ENCODE measurements around the gene HOXD10.

Gene HOXD10

DNA sequence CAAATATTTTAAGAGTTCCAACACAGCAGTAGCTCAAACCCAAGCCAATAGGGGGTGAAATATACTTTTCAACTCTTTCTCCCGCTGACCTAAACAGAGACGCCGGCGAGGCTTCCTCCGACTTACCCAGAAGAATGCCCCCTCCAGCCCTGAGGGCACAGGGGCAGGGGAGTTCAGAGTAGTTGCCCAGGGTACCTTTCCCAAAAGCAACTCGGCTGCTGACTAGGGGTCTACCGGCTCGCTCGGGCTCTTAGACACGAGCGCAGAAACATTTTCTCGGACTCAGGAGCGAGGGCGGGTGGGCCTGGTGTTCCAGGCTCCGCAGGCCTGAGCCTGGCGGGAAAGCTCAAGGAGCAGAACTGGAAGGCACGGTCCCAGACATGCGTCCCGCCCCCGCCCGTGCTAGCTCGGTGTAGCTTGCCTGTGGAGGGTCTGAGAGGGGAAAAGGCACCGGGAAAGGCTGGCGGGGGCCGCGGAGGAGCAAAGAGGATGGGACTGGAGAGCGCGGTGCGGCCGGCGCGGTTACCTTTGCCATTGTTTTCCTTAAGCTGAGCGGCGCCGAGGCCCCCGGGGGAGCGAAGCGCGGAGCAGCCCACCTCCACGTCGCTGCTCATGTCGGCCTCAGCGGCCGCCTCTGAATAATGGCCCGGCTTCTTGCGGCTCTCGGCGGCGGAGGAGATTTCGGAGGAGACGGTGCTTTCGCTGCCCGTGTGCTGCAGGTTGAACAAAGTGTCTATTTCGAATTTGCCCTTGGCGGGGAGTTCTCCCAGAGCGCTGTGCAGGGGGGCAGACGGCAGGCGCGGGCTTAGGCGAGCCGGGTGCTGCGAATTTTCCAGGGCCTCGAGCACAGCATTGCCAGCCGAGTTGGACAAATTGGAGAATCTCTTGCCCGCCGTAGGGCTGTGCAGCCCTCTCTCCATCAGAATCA is 33.5 kb upstream of the HOXD10 start:
- peak; percentile 25 to 35 for DNase-seq

DNA sequence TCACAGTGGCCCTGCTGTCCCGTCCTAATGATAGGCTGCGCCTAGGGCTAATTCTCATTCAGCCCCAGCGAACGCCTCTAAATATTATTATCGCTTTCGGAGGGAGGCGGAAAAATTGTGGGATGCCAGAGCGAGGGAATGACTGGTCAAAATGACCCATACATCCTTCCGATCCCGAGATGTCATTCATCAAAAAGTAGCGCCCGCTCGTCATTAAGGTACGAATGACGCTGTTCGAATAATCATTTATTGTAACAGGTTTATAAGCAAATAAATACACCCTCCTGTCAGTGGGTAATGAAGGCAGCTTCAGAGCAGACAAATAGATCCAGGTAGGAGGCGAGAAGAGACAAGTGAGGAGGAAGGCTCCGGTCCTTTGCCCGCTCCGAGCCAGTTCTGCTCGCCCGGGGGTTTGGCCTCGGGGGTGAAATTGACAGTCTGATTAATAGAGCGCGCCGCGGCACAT is 32.7 kb upstream of the HOXD10 start, which contains the start of gene EVX2:
Gene EVX2 (minus strand): TSS at position 167 of the 466 bp plus-strand sequence. CDS start 186 bp downstream, outside the sequence.
- peak in 1 of 2 experiments; percentile 29 for DNase-seq

DNA sequence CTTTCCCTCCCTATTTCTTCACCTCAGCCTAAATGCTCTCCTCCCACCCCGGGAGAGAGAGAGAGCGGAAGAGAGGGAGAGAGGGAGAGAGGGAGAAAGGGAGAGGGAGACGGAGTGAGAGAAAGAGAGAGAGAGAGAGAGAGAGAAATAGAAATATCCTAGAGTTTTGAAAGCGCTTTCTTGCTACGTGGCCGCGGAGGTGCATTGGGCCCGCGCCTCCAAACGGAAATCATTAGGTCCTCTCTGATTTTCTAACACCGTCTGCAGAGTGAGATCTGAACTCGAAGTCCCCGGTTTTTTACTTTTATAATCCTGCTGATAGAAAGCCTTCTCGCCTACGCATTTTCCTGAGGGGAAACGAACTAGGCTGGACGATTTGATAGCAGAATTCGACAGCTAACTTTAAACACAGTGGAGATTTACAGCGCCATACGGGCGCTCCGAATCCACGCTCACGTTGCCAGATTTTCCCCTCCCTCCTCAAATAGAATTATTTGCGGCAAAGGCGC is 31.9 kb upstream of the HOXD10 start:
- peak; percentile 27 to 55 for DNase-seq

- peak in 1 of 2 experiments; percentile 55 for DNase-seq
Observed at GRCh38 chr2:176085120-176085788, 31.3 kb upstream of the HOXD10 start.

GRCh38 chr2:176085861-176086771 is 30.5 kb upstream of the HOXD10 start:
- DNase-seq: peak; percentile 39 to 71

DNA sequence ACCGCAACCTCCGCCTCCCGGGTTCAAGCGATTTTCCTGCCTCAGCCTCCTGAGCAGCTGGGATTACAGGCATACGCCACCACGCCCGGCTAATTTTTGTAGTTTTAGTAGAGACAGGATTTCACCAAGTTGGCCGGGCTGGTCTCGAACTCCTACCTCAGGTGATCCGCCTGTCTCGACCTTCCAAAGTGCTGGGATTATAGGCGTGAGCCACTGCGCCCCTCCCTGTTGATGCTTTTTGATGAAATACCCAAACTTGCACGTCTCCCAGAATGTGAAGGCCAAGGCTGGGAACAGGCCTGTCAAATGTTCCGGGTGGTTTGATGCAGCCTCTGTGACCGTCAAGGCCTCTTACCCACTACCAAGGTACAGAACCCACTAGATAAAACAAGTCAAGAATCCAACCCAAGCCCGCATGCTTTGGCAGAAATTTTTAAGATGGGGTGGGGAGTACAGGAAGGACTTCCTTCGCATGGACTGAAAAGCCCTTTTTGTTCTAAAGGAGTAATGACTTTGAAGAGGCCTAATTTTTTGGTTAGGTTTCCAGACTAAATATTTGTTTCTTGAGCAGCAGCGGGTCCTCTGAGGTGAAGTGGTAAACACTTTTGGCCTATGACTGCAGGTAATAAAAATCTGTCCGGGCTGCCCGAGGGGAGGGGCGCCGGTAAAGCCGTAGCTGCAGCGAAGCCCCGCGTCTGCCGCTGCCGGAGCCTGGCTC is 29.1 kb upstream of the HOXD10 start:
- no peak for DNase-seq

GRCh38 chr2:176088048-176088936 is 28.3 kb upstream of the HOXD10 start:
- peak; percentile 40 to 76 for DNase-seq

DNA sequence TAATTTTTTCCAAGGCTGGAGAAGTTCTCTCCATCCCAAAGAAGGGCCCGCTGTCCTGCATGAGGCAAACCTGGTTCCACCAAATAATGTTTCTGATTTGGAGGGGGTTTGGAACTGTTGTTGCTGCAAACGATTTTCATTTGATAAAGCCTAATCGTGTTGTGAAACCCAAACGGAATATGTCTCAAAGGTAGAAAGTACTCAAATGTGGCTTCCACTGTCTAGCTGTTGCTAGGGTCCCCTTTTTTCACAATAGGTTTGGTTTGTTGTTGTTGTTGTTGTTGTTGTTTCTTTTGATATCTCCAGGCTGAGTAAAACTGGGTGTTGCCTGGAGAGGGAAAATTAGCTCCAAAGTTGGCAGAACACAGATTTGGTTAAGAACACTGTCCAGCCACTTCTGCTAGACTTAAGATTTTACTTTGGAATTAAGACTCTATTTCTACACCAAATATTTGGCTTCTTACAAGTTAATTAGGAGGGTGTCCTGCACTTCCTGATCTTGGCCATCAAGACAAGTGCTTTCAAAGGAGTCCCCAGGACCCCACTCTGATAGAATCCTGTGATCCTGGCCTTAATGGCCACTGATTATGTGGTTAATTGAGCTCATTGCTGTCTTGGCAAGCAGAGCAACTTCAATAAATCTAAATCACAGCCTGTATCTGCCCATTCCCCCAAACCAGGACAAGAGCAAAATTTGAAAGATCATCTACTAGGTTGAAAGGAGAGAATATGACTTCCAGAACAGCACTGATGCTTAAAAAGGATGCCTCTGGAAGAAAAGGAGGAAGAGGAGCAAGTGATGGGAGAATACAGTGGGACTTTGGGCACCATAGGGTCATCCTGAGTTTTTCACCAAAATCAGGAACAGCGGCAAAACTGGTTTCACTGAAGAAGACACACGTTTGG is 27.4 kb upstream of the HOXD10 start:
- no peak for DNase-seq

DNA sequence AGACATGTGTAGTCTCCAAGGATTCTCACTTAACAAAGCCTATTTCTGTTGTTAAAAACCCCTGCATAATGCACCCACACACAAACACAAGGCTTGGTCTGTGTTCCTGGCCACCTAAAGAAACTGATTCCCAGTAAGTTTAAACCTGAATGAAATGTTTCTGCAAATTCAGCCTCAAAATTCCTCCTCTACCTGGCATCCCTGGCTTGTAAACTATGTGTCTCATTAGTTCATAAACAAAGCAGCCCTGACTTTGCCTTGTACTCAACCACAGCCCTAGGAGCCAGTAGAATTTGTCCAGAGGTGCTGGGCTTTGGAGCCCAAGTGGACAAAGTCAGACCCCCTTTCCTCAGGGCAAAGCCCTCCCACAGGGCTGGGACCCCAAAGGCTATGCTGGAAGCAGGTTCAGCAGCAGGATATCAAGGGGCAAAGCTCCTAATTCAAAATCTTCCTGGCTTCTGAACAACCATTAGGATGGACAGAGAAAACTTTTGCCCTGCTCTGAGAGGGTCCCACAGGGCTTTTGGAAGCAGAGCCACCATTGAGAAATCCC is 26.7 kb upstream of the HOXD10 start:
- no peak for DNase-seq

GRCh38 chr2:176090862-176091261 is 25.7 kb upstream of the HOXD10 start:
- DNase-seq: no peak

DNA sequence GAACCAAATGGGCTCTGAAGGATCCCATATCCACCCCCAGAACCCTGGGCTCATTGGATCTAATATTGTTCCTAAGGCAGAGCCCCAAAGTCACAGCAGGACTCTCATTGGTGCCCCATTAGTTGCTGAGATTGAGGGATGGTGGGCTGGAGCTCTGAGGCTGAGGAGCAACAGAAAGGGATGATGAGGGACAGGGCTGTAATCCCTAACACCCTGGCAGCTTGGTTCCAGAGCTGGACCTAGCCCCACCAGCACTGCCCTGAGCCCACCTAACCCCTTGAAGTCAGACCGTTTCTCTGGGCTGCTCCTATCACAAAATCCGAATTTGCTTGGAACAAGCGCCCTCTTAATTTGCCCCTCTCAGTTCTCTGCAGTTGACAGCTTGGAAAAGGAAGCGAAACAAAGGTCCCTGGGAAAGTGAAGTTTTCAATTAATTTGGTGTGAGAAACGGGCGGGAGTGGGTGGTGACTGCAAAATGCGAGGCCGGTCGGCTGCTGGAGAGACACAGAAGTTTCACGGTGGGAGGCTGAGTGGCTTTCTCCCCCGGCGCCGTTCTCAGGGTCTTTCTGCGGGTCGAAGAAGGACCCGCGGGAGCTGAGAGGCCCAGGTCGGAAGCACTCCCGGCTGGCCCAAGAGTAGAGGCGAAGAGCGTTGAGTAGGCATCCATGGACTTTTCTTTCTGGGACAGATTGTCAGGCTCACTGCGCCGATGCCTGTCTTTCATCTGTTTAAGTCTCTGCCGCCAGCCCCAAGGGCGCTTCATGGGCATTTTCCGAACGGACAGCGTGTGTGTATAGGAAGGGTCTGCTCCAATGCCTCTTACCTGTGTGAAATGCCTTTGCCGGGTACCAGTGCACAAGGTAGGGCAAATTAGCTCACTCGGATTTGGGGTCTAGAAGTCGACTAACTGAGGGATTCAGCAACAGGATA is 25.0 kb upstream of the HOXD10 start:
- no peak for DNase-seq

DNA sequence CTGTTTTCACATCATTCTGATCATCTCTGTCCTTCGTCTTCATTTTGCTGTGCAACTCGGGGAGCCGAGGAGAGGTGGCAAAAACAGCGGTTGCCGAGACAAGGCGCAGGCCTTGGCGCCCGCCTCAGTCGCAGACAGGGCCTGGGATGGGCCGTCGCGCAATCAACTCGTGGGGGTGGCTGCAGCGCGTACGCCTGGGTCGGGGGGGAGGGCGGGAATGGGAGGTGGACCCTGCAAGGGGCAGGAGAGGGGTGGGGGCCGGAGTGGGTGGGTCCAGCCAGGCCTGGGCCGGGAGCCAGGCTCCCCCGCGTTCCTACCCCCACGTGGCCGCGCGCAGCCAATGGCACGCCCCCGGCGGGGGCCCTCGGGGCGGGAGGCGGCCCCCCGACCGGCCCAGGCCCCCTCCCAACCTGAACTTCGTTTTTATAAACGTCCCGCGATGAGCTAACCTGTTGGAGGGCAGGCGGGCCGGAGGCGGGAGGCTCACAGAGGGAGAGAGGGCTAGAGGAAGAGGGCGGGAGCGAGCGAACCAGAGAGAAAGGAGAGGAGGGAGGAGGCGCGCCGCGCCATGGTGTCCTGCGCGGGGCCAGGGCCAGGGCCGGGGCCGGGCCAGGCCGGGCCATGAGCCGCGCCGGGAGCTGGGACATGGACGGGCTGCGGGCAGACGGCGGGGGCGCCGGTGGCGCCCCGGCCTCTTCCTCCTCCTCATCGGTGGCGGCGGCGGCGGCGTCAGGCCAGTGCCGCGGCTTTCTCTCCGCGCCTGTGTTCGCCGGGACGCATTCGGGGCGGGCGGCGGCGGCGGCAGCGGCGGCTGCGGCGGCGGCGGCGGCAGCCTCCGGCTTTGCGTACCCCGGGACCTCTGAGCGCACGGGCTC is 24.1 kb upstream of the HOXD10 start, which contains the start of gene HOXD13:
Gene HOXD13 (plus strand): TSS at position 452 of the 875 bp plus-strand sequence. CDS start 170 bp downstream, at position 622.
- peak; percentile 19 to 55 for DNase-seq

GRCh38 chr2:176093145-176093897 is 23.3 kb upstream of the HOXD10 start:
- DNase-seq: peak in 1 of 2 experiments; percentile 67

DNA sequence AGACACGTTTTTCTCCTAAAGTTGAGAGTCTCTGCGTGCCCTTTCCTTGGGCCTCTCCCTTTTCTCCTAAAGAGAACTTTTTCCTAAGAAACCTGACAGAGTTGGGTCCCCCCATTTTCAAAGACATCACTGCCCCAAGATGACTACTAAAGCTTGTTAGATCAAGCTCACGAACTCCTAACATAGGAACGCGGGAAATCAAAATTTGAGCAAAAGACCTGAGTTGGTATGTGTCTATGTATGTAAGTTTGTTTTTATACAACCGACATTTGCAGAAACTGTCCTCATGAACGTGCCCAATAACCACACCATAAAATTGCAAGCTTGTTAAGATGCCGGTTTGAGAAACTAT is 22.7 kb upstream of the HOXD10 start:
- no peak for DNase-seq

GRCh38 chr2:176094349-176094748 is 22.2 kb upstream of the HOXD10 start:
- DNase-seq: peak; percentile 7 to 32

DNA sequence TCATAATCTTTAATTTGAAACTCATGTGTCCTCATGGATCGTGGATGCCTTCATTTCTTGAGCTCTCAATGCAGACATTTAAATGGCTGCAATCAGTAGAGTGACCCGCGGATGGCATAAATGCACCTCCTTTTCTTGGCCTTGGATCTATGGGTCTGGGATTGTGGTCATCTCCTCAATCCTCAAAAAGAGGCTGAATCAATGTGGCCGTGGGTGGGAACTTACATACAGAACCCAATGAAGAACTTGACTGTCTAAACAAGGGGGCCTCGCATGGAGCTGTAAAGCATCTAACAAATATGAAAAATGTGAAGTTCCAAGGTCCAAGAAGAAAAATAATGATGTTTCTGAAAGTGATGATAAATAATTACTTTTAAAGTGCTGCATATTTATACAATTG is 21.2 kb upstream of the HOXD10 start:
- DNase-seq: no peak

Measured in NCI-H524 (cell line).